ENCODE data around the gene CFAP91.
"Not testable (repeated sequence)": the region's sequence is repeated elsewhere in the genome, so short reads cannot be mapped to it uniquely, and the experiment has no call there.

CFAP91 gene

GRCh38 chr3:119678209-119678608 lies 24.6 kb upstream of the CFAP91 start:
- DNase-seq = not testable (repeated sequence)

- DNase-seq = no peak
Observed at GRCh38 chr3:119679874-119680273, 22.9 kb upstream of the CFAP91 start.

- DNase-seq = no peak
Observed at GRCh38 chr3:119681279-119681678, 21.5 kb upstream of the CFAP91 start.

GRCh38 chr3:119683421-119683820 lies 19.4 kb upstream of the CFAP91 start:
- DNase-seq = no peak

GRCh38 chr3:119690043-119690656 lies 12.7 kb upstream of the CFAP91 start:
- DNase-seq = no peak

GRCh38 chr3:119695480-119695879 lies 7.3 kb upstream of the CFAP91 start:
- no peak for DNase-seq

- DNase-seq = no peak
Observed at GRCh38 chr3:119697394-119697793, 5.4 kb upstream of the CFAP91 start.

GRCh38 chr3:119700269-119700919 lies 2.4 kb upstream of the CFAP91 start:
- DNase-seq = no peak

GRCh38 chr3:119700920-119701734 lies 1.7 kb upstream of the CFAP91 start:
- no peak for DNase-seq

GRCh38 chr3:119703820-119704531 lies 1.2 kb downstream of the CFAP91 start:
- no peak for DNase-seq

- DNase-seq = no peak
Observed at GRCh38 chr3:119715105-119715504, 12.3 kb downstream of the CFAP91 start.

GRCh38 chr3:119716998-119717397 lies 14.2 kb downstream of the CFAP91 start:
- DNase-seq = no peak

GRCh38 chr3:119717520-119717919 lies 14.7 kb downstream of the CFAP91 start:
- DNase-seq = no peak

- DNase-seq = no peak
Observed at GRCh38 chr3:119723022-119723421, 20.2 kb downstream of the CFAP91 start.

- no peak for DNase-seq
Observed at GRCh38 chr3:119726909-119727308, 24.1 kb downstream of the CFAP91 start.

- no peak for DNase-seq
Observed at GRCh38 chr3:119729996-119730395, 27.2 kb downstream of the CFAP91 start.

- DNase-seq = no peak
Observed at GRCh38 chr3:119731560-119732343, 28.9 kb downstream of the CFAP91 start.

- DNase-seq = no peak
Observed at GRCh38 chr3:119733812-119734211, 31.0 kb downstream of the CFAP91 start.

- DNase-seq = no peak
Observed at GRCh38 chr3:119738741-119739140, 35.9 kb downstream of the CFAP91 start.

GRCh38 chr3:119741657-119742590 lies 39.1 kb downstream of the CFAP91 start:
- DNase-seq = no peak

GRCh38 chr3:119743921-119744320 lies 41.1 kb downstream of the CFAP91 start:
- no peak for DNase-seq

Measured in cerebellar nuclear complex (tissue), 1 donor.